Nephron (organoid): ENCODE data around the gene UQCR10.

Experiments used
- H3K27ac Mint-ChIP-seq, 3 experiments: 2 replicates each; pipeline ENCODE4 v1.8.0; 2020; ENCODE audit warnings: mixed read lengths in 3 of 3, mild to moderate bottlenecking in 2 of 3, moderate library complexity in 1 of 3
- H3K27me3 Mint-ChIP-seq: 2 replicates; pipeline ENCODE4 v1.8.0; 2021; ENCODE audit warnings: low read depth, mild to moderate bottlenecking, moderate library complexity, mixed read lengths
- H3K36me3 Mint-ChIP-seq: 2 replicates; pipeline ENCODE4 v1.8.0; 2020; ENCODE audit warnings: low read depth, mixed read lengths
- H3K4me1 Mint-ChIP-seq: 2 replicates; pipeline ENCODE4 v1.8.0; 2020; ENCODE audit warnings: mixed read lengths
- H3K4me3 Mint-ChIP-seq, 3 experiments: 2 replicates each; pipeline ENCODE4 v1.8.0; 2020; ENCODE audit warnings: mild to moderate bottlenecking in 3 of 3, mixed read lengths in 3 of 3, moderate library complexity in 2 of 3
- H3K9me3 Mint-ChIP-seq: 2 replicates; pipeline ENCODE4 v1.8.0; 2020; ENCODE audit warnings: mixed read lengths
- TF ChIP-seq, protein P1 (sequence below), 3 experiments: fragments of 200-600 bp; sonication (generic); IDR thresholded peaks; one replicate each; pipeline ENCODE4 v1.5.0; 2021; ENCODE audit warnings: antibody characterized with exemption in 3 of 3; ENCODE audit not compliant: unreplicated experiment in 3 of 3

UQCR10 gene

GRCh38 chr22:29755889-29756288 lies 11.3 kb upstream of the UQCR10 start:
- Mint-ChIP-seq H3K36me3 (no peaks in the 10 kb centered on the region), H3K4me1 (no peaks in the 10 kb centered on the region), H3K9me3 (no peaks in the 10 kb centered on the region), H3K27ac (no peak overlapping the region), H3K4me3 (no peak overlapping the region), H3K27me3 (no peaks in the 10 kb centered on the region)
- TF ChIP-seq, protein P1, sequence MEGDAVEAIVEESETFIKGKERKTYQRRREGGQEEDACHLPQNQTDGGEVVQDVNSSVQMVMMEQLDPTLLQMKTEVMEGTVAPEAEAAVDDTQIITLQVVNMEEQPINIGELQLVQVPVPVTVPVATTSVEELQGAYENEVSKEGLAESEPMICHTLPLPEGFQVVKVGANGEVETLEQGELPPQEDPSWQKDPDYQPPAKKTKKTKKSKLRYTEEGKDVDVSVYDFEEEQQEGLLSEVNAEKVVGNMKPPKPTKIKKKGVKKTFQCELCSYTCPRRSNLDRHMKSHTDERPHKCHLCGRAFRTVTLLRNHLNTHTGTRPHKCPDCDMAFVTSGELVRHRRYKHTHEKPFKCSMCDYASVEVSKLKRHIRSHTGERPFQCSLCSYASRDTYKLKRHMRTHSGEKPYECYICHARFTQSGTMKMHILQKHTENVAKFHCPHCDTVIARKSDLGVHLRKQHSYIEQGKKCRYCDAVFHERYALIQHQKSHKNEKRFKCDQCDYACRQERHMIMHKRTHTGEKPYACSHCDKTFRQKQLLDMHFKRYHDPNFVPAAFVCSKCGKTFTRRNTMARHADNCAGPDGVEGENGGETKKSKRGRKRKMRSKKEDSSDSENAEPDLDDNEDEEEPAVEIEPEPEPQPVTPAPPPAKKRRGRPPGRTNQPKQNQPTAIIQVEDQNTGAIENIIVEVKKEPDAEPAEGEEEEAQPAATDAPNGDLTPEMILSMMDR (IDR thresholded peaks at IDR 0.05; ENCODE audit: unreplicated experiment in 3 of 3) = no peak

- Mint-ChIP-seq H3K4me1 (no peaks in the 10 kb centered on the region), H3K36me3 (no peaks in the 10 kb centered on the region), H3K27ac (no peak overlapping the region), H3K9me3 (no peaks in the 10 kb centered on the region), H3K4me3 (no peak overlapping the region), H3K27me3 (no peaks in the 10 kb centered on the region)
- TF ChIP-seq, protein P1 (IDR thresholded peaks at IDR 0.05; ENCODE audit: unreplicated experiment in 3 of 3) = no peak
Observed at GRCh38 chr22:29756341-29756740, 10.8 kb upstream of the UQCR10 start.

DNA sequence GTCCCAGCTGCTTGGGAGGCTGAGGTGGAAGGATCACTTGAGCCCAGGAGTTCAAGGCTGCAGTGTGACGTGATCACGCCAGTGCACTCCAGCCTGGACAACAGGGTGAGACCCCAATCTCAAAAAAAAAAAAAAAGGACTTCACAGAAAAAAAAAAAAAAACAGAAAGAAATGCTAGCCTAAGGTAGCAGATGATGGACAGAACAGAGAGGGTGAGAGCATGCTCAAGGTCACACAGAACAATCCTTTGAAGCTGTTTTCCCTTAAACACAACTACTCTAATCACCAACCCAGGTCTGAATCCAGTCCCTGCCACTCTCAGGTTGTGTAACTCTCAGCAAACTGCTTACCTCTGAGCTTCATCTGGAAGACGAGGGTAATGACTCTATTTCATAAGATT lies 10.1 kb upstream of the UQCR10 start:
- Mint-ChIP-seq H3K36me3 (no peaks in the 10 kb centered on the region), H3K9me3 (no peaks in the 10 kb centered on the region), H3K4me1 (no peaks in the 10 kb centered on the region), H3K4me3 (no peak overlapping the region), H3K27ac (no peak overlapping the region), H3K27me3 (no peaks in the 10 kb centered on the region)
- TF ChIP-seq, protein P1 (IDR thresholded peaks at IDR 0.05; ENCODE audit: unreplicated experiment in 3 of 3) = no peak

DNA sequence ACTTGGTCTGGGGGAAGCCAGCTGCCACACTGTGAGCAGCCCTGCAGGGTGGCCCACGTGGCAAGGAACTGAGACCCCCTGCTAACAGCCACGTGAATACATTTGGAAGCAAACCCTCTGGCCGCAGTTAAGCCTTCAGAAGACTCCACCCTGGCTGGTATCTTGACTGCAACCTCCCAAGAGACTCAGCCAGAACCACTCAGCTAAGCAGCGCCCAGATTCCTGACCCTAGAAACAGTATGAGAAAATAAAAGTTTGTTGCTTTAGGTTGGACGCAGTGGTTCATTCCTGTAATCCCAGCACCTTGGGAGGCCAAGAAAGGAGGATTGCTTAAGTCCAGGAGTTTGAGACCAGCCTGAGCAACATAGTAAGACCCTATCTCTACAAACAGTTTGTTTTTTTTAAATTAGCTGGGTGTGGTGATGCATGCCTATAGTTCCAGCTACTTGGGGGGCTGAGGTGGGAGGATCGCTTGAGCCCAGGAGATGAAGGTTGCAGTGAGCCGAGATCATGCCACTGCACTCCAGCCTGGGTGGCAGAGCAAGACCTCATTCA lies 9.0 kb upstream of the UQCR10 start:
- no peak overlapping the region for H3K4me3 Mint-ChIP-seq
- no peak overlapping the region for H3K27ac Mint-ChIP-seq
- no peaks in the 10 kb centered on the region for H3K27me3 Mint-ChIP-seq
- TF ChIP-seq, protein P1 (IDR thresholded peaks at IDR 0.05; ENCODE audit: unreplicated experiment in 3 of 3) = no peak
- H3K36me3 Mint-ChIP-seq = no peaks in the 10 kb centered on the region
- no peaks in the 10 kb centered on the region for H3K4me1 Mint-ChIP-seq
- H3K9me3 Mint-ChIP-seq = no peaks in the 10 kb centered on the region

DNA sequence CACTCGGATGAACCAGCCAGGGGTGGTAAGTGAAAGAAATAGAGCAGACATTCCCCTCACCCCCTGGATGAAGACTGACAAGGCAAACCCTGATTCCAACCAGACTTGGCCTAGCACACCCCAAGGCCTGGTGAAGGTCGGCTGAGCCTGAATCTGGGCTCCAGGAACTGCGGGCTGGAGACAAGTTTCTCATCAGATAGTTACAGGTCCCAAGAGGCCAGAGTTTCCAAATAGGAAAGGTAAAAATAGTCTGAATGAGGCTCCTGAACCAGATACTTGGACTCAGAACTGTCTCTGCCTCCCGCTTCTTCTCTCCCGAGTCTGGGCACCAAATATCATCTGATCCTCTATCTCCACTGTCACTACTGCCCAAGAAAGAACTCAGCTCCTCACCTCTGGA lies 8.2 kb upstream of the UQCR10 start:
- TF ChIP-seq, protein P1 (IDR thresholded peaks at IDR 0.05; ENCODE audit: unreplicated experiment in 3 of 3) = no peak
- H3K4me1 Mint-ChIP-seq = no peaks in the 10 kb centered on the region
- H3K27me3 Mint-ChIP-seq = no peaks in the 10 kb centered on the region
- no peak overlapping the region for H3K27ac Mint-ChIP-seq
- H3K36me3 Mint-ChIP-seq = no peaks in the 10 kb centered on the region
- H3K4me3 Mint-ChIP-seq = no peak overlapping the region
- no peaks in the 10 kb centered on the region for H3K9me3 Mint-ChIP-seq

- no peaks in the 10 kb centered on the region for H3K9me3 Mint-ChIP-seq
- H3K4me1 Mint-ChIP-seq = peaks cover 16% of the 10 kb centered on the region
- H3K36me3 Mint-ChIP-seq = no peaks in the 10 kb centered on the region
- TF ChIP-seq, protein P1 (IDR thresholded peaks at IDR 0.05; ENCODE audit: unreplicated experiment in 3 of 3) = no peak
- no peak overlapping the region for H3K27ac Mint-ChIP-seq
- H3K4me3 Mint-ChIP-seq = no peak overlapping the region
- H3K27me3 Mint-ChIP-seq = no peaks in the 10 kb centered on the region
Observed at GRCh38 chr22:29762263-29762662, 4.9 kb upstream of the UQCR10 start.
